HG03520 (cell line): Measurements from ENCODE around the gene ACTRT2.

ENCODE experiments used
- ATAC-seq: cut with Tn5 transposase; IDR thresholded peaks from one replicate; pipeline ENCODE4 v1.9.1; 2021; ENCODE audit warnings: mild to moderate bottlenecking, moderate library complexity; ENCODE audit not compliant: unreplicated experiment

The ACTRT2 gene

DNA sequence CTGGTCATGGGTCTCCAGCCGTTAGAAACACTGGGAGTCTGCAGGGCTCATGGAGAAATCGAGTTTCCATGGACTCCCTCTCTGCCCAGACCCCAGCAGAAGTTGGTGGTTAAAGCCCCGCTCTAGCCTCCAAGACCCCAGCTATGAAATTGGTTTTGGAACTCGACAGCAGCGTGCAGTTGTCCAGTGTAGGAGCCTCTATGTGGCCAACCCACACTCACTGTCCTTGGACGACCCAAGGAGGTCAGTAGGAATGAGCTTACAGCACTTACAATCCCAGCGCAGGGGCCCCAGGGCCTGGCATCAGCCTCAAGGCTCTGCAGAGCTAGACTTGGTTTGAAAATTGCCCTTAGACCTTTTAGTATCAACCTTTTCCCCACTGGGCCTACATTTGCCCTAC, 44.5 kb downstream of the ACTRT2 start:
- ATAC-seq: no peak

DNA sequence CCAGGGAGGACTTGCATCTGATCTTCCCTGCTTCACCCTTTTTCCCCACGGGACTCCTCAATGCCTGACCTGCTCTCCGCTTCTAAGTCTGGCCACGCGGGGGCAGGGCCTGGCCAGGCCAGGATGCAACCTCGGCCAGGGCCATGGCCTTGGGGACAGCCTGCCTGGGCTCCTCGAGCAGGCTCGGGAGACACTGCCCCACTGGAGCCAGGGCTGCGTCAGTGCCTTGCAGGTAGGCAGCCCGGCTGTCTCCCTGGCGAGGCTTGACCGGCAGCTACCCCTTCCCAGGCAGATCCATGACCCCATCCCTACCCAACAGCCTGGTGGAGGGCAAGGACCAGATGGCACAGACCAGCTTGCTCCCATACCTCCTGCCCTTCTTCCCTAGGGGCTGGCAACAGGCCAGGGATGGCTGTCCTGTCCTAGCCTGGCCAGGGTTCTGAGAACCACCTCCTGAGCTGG, 45.0 kb downstream of the ACTRT2 start:
- no peak for ATAC-seq

DNA sequence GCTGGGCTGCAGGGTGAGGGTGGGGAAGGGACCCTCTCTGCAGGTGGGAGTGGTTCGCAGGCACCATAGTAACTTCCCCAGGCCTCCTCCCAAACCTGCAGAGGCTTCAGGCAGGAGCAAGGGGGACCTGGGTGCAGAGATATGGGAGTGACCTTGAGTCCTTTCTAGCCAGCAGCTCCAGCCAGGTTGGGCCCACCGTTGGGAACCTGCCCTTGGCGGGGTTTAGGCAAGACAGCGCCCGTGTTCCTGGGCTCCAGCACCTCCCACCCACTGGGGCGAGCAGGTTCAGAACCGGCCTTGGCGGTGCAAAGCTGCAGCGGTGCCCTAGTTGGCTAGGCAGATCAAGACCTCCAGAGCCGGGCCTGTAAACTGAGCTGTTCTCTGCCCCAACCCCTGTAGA, 45.6 kb downstream of the ACTRT2 start:
- no peak for ATAC-seq

DNA sequence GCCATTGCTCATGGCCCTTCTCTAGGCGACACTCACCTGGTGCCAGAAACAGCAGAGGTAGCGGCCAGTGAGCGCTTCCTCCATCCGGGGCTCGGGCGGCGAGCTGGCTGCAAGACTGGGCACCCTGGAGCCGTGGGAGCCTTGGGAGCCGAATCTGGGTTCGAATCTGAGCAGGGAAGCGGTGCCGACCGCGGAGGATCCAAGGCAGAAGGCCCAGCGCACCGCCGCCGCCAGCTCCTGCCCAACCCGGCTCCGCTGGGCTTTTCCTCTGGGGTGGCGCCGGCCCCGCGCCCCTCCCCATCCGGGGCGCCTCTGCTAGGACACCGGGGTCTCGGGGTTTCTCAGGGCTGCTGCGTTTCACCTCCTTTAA, 46.0 kb downstream of the ACTRT2 start:
- ATAC-seq: no peak

DNA sequence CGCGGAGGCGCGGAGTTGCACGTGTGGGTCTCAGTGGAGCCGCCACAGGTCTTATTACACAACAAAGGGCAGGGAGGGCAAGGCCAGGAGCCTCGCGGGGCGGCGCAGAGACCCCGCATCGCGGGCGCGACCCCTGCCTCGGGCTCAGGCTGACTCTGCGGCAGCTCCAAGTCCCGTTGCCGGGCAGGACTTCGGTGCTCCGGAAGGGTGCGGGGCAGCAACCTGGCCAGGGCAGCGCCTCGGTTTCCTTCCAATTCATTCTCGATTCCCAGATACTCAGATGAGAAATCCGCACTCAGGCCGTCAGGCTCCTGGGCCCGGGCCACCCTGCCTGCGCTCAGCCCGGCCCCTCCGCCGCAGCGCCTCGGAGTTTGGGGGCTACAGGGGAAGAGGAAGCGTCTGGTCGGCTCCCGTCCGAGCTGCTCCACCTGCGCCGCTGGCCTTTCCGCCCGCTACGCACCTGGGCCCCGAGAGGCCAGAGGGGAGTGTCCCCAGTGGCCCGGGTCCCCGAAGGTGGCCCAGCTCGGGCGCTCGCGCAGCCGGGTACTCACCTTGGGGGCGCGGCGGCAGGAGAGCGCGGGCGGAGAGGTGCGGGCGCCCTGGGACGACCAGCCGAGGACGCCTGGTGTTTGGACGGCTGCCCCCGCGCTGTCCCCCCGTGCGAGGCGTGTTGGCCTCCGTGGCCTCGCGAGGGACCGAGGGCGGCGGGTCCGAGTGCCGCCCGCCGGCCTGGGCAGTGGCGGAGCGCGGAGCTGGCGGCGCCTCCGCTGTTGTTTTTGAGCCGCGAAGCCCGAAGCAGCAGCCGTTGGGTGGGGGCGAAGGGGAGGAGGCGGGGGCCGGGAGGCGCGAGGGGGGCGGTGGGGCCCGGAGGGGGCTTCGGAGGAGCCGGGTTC, 46.6 kb downstream of the ACTRT2 start:
- ATAC-seq: no peak

DNA sequence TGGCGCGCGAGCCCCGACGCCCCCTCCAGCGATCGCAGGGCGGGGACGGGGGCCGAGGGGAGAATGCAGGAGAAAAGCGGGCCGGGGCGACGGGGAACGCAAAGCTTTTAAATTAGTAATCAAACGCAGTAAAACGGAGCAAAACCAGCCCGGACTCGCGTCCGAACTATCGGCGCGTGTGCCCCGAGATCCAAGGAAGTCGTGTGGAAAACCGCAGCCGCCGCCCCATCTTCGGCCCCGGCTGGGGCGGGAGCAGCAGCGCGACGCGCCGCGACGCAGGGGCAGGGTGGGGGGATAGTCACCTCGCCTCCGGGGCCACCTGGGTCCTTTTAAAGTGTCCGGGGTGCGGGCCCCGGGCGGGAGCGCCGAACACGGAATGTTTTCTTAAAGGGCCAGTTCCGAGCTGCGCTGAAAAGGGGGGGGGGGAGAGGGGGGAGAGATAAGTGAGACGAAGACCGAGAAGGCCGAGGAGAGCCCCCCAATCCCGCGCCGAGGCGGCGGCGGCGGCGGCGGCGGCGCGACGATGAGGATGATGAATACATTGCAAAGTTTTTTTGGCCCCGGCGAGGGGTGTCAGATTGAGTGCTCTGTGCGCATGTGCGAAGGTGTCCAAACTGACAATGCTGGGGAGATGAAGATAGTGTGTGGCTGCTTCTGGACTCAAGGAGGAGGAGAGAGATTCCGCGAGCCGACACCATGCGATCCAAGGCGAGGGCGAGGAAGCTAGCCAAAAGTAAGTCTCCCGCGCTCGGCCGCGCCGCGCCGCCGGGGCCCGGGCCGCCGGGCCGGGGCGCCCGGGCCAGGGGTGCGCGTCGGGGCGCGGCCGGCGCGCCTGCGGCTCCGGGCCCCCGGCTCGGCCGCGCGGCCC, 47.5 kb downstream of the ACTRT2 start, which contains the start of gene PRDM16:
Gene PRDM16, plus strand, starts transcription at position 640 of the 868 bp plus-strand sequence. Its CDS starts 57 bp downstream, at position 697.
- no peak for ATAC-seq

DNA sequence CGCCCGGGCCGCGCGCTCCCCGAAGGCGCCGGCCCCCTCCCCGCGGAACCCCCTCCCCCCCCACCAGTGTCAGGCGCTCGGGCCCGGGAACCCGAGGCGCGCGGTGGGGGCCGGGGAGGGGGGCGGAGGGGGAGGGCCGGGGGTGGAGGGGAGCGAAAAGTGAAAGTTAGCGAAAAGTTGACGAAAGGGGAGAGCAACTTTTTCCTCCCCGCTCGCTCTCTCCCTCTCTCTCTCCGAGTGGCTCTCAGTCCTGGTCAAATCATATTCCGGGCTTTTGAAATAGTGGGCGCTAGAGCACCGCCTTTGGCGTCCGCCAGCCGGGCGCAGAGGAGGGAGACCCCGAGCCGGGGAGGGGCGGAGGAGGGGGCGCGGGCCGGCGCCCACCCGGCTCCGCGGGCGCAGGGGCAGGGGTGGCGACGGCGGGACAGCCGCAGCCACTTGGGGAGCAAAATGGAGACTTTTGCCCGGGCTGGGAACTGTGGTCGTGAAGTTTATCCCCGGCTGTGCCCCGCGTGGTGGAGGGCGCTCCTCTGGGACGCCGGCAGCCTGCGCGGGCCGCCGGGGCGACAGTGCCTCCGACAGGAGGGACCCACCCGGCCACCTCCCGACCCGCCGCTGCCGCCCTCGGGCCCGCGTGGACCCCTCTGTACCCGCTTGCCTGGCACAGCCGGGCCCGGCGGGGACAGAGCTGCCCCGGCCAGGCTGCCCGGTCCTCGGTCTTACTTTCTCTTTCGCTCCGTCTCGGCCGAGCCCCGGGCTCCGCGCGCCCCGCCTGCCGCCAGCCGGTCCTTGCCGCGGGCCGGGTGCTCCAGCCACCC, 48.4 kb downstream of the ACTRT2 start:
- no peak for ATAC-seq

DNA sequence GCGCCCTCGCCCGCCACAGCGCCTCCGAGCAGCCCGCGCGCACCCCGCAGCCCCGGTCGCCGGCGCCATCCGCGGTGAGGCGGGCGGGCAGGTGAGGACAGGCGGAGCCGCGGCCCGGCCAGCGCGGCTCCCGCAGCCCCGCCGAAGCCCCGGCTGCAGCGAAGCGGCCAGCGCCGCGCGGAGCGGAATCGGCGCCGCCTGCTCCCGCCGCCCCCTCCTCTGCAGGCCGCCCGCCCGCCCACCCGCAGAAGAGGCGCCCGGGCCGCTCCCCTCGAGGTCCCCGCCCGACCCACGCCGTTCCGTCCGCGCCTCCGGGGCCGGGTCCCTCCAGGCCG, 49.0 kb downstream of the ACTRT2 start:
- ATAC-seq: no peak

DNA sequence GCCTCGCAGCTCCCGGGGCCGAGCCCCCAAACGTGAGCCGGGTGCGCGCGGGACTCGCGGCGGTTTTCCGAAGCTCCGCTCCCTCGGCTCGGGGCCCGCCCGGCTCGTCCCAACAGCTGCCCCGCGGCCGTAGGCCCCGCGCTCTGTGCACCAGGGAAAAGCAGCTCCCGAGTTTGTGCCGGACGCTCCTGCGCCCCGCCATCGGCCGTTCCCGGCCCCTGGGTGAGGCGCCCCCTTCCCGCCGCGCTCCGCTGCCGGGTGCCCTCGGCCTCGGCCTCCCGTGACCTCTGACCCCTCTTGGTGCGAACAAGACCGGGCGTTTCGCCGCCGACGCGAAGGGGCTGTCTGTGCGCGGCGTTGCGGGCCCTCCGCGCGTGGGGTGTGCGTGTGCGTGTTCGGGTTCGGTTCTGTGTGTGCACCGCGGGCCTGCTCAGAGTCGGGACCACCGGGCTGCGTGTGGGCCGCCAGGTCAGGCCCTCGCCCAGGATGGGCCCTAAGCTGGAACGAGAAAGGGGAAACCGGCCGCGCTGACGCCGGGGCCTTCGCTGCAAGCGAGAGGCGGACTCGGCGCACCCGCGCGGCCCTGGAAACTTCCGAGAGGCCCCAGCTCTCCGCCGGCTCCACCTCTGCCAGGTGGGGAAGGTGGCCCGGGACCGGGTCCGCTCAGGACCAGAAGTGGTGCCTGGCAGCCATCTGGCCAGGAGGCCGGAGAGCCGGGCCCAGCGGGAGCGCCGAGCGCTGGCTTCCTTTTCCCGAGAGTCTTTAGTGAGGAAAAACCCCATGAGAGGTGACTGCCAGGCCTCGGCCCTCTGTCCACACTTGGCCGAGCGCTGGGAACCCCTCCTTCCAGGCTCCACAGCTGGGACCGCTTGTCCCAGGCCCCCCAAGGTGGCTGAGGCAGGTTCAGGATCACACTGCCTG, 49.6 kb downstream of the ACTRT2 start:
- no peak for ATAC-seq

DNA sequence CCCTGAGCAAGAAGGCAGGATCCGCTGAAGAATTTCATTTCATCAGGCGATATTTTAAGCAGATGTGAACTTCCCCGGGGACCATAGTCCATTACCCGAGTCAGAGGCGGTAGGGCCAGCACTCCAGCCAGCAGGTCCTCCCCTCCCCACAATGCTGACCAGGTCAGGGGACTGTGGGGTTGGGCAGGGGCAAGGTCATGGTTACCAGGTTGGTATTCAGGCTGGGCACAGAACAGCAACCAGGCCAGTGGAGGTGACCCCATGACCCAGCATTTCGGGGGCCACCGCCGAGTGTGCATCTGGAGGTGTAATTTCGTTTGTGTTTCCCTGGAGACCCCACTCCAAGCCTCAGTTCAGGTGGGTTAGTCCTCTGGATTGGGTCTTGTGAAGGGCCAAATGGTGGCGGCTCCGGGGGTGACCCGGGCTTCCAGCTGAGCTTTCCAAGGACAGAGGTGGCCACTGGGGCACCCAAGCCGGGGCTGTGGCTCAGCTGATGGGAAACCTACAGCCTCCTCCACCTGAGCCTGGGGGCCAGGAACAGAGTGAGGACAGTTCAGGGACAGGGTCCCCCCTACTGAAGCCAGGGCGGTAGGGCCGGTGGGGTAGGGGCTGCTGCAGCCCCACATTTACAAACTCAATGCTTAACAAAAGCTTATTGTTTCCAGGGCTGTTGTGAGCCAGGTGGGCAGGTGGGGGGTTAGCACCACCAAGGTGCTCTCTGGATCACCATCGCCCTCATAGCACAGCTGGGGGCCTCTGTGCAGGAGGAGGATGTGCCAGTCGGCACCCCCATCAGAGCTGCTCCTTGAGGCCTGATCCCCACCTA, 50.5 kb downstream of the ACTRT2 start:
- ATAC-seq: no peak
